Measurements from ENCODE around the gene STRBP.
"Not testable (repeated sequence)": the region's sequence is repeated elsewhere in the genome, so short reads cannot be mapped to it uniquely, and the experiment has no call there.

Gene STRBP

DNA sequence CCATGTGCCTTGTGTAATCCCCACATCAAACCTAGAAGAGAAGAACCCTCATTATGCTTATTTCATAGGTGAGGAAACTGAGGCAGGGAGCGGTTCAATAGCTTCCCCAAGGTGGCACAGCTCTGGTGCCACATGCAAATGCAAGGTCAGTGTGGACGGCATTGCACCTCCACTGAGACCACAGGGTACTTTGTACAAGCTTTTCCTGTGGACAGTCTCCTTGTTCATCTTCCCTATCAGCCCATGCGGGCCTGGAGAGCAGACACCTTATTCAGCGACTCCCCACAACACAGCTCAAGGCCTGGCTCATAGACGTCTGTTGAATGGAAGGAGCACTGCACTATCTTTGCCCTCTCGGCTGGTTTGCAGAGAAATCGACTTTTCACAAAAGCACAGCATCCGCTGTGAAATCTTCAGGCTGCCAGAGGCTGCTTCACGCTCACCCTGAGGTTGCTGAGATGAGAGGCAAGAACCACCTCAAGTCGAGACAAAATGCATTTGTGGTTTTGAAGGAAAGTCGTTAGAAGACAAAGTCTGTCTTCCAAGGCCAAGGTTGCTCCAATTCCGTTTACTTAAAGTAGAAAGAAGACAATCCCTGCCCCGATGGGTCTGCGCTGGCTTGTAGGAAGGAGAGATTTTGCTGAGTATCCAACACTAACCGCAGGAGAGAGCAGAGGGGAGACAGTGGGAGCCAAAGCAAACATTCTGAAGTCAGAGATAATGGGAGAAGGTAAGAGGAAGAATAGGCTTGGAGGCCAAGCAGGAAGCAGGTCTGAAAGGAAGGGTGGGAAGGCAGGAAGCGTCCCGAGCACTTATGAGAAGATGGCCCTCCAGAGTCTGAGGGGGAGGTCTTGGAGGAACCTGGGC, 34.2 kb upstream of the STRBP start:
- peaks cover 2% of the 10 kb centered on the region for H3K4me1 ChIP-seq (ENCODE audit: control insufficient read depth, insufficient read depth, low read length)
- H3K9me3 ChIP-seq (ENCODE audit: control insufficient read depth in 2 of 2, low read length in 2 of 2) = no peaks in the 10 kb centered on the region

DNA sequence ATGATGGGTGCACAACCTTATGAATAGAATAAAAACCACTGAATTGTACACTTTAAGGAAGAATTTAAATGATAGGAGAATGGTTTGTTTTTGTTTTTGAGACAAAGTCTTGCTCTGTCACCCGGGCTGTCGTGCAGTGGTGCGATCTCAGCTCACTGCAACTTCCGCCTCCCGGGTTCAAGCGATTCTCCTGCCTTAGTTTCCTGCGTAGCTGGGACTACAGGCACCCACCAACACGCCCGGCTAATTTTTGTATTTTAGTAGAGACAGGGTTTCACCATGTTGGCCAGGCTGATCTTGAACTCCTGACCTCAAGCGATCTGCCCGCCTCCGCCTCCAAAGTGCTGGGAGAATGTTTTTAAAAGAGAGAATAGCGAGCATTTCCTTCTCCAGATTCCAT, 33.5 kb upstream of the STRBP start:
- not testable (repeated sequence) for H3K27ac ChIP-seq (ENCODE audit: low read length); H3K4me1 ChIP-seq (ENCODE audit: control insufficient read depth, insufficient read depth, low read length); H3K36me3 ChIP-seq (ENCODE audit: control insufficient read depth in 2 of 2, insufficient read depth in 2 of 2, low read length in 2 of 2); H3K4me3 ChIP-seq (ENCODE audit: low read length in 2 of 2); H3K9ac ChIP-seq (ENCODE audit: low read length in 2 of 2); H3K9me3 ChIP-seq (ENCODE audit: control insufficient read depth in 2 of 2, low read length in 2 of 2); H3K27me3 ChIP-seq (ENCODE audit: control insufficient read depth in 1 of 2, insufficient read depth in 2 of 2, low read length in 2 of 2)

More for the DNA sequence above, 34.2 kb upstream of the STRBP start:
- H3K27ac ChIP-seq (ENCODE audit: low read length) = no peak overlapping the region
- no peak overlapping the region for H3K4me3 ChIP-seq (ENCODE audit: low read length in 2 of 2)
- no peaks in the 10 kb centered on the region for H3K27me3 ChIP-seq (ENCODE audit: control insufficient read depth in 1 of 2, insufficient read depth in 2 of 2, low read length in 2 of 2)
- no peaks in the 10 kb centered on the region for H3K36me3 ChIP-seq (ENCODE audit: control insufficient read depth in 2 of 2, insufficient read depth in 2 of 2, low read length in 2 of 2)
- no peak overlapping the region for H3K9ac ChIP-seq (ENCODE audit: low read length in 2 of 2)

GRCh38 chr9:123300554-123300953, 32.2 kb upstream of the STRBP start:
- H3K27me3 ChIP-seq (ENCODE audit: control insufficient read depth in 1 of 2, insufficient read depth in 2 of 2, low read length in 2 of 2) = no peaks in the 10 kb centered on the region
- H3K4me1 ChIP-seq (ENCODE audit: control insufficient read depth, insufficient read depth, low read length) = peaks cover 2% of the 10 kb centered on the region
- no peak overlapping the region for H3K4me3 ChIP-seq (ENCODE audit: low read length in 2 of 2)
- no peak overlapping the region for H3K9ac ChIP-seq (ENCODE audit: low read length in 2 of 2)
- H3K9me3 ChIP-seq (ENCODE audit: control insufficient read depth in 2 of 2, low read length in 2 of 2) = no peaks in the 10 kb centered on the region
- H3K36me3 ChIP-seq (ENCODE audit: control insufficient read depth in 2 of 2, insufficient read depth in 2 of 2, low read length in 2 of 2) = no peaks in the 10 kb centered on the region
- no peak overlapping the region for H3K27ac ChIP-seq (ENCODE audit: low read length)

GRCh38 chr9:123299558-123300126, 31.3 kb upstream of the STRBP start:
- Histone ChIP-seq H3K9ac (ENCODE audit: low read length in 2 of 2) (no peak overlapping the region), H3K9me3 (ENCODE audit: control insufficient read depth in 2 of 2, low read length in 2 of 2) (no peaks in the 10 kb centered on the region), H3K27me3 (ENCODE audit: control insufficient read depth in 1 of 2, insufficient read depth in 2 of 2, low read length in 2 of 2) (no peaks in the 10 kb centered on the region), H3K4me1 (ENCODE audit: control insufficient read depth, insufficient read depth, low read length) (peaks cover 2% of the 10 kb centered on the region), H3K27ac (ENCODE audit: low read length) (no peak overlapping the region), H3K36me3 (ENCODE audit: control insufficient read depth in 2 of 2, insufficient read depth in 2 of 2, low read length in 2 of 2) (no peaks in the 10 kb centered on the region), H3K4me3 (ENCODE audit: low read length in 2 of 2) (no peak overlapping the region)

DNA sequence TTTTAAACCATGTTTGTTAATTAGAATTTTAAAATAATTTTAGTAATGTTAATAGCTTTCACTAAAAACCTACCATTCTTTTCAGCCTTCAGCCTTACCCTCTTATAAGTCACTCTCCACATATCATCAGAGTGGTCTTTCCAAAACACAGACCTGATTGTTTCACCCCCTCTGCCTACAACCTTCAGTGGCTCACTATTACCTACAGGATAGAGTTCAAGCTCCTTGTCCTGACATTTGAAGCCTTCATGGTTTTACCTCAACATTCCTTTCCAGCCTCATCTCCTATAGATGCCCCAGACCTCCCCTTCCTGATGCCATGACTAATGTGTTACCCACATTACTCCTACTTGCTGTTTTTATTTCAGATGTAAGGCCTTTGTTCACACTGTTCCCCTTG, 27.8 kb upstream of the STRBP start:
- Histone ChIP-seq H3K36me3 (ENCODE audit: control insufficient read depth in 2 of 2, insufficient read depth in 2 of 2, low read length in 2 of 2) (no peaks in the 10 kb centered on the region), H3K9me3 (ENCODE audit: control insufficient read depth in 2 of 2, low read length in 2 of 2) (no peaks in the 10 kb centered on the region), H3K4me1 (ENCODE audit: control insufficient read depth, insufficient read depth, low read length) (peaks cover 2% of the 10 kb centered on the region), H3K9ac (ENCODE audit: low read length in 2 of 2) (no peak overlapping the region), H3K4me3 (ENCODE audit: low read length in 2 of 2) (no peak overlapping the region), H3K27ac (ENCODE audit: low read length) (no peak overlapping the region), H3K27me3 (ENCODE audit: control insufficient read depth in 1 of 2, insufficient read depth in 2 of 2, low read length in 2 of 2) (no peaks in the 10 kb centered on the region)

DNA sequence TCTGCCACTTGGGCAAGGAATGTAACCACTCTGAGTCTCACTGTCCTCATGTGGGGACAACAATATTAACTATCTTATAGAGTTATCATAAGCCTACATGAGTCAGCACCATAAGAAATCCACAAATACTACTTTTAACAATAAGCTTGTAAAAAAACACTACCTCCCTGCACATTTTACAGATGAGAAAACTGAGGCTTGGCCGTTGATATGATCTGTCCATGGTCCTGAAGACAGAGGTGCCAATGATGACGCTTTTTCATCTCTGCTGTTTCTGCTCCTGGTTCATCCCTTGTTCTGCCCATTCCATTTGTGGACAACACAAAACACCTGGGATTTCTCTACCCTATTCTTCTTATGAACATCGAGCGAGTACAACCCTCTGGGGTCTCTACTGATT, 23.4 kb upstream of the STRBP start:
- H3K36me3 ChIP-seq (ENCODE audit: control insufficient read depth in 2 of 2, insufficient read depth in 2 of 2, low read length in 2 of 2) = no peaks in the 10 kb centered on the region
- H3K27me3 ChIP-seq (ENCODE audit: control insufficient read depth in 1 of 2, insufficient read depth in 2 of 2, low read length in 2 of 2) = no peaks in the 10 kb centered on the region
- H3K9me3 ChIP-seq (ENCODE audit: control insufficient read depth in 2 of 2, low read length in 2 of 2) = no peaks in the 10 kb centered on the region
- no peak overlapping the region for H3K4me3 ChIP-seq (ENCODE audit: low read length in 2 of 2)
- H3K27ac ChIP-seq (ENCODE audit: low read length) = no peak overlapping the region
- H3K9ac ChIP-seq (ENCODE audit: low read length in 2 of 2) = no peak overlapping the region
- H3K4me1 ChIP-seq (ENCODE audit: control insufficient read depth, insufficient read depth, low read length) = no peaks in the 10 kb centered on the region

GRCh38 chr9:123290764-123291163, 22.4 kb upstream of the STRBP start:
- no peaks in the 10 kb centered on the region for H3K9me3 ChIP-seq (ENCODE audit: control insufficient read depth in 2 of 2, low read length in 2 of 2)
- no peaks in the 10 kb centered on the region for H3K4me1 ChIP-seq (ENCODE audit: control insufficient read depth, insufficient read depth, low read length)
- no peaks in the 10 kb centered on the region for H3K27me3 ChIP-seq (ENCODE audit: control insufficient read depth in 1 of 2, insufficient read depth in 2 of 2, low read length in 2 of 2)
- no peak overlapping the region for H3K27ac ChIP-seq (ENCODE audit: low read length)
- H3K4me3 ChIP-seq (ENCODE audit: low read length in 2 of 2) = no peak overlapping the region
- H3K36me3 ChIP-seq (ENCODE audit: control insufficient read depth in 2 of 2, insufficient read depth in 2 of 2, low read length in 2 of 2) = no peaks in the 10 kb centered on the region
- no peak overlapping the region for H3K9ac ChIP-seq (ENCODE audit: low read length in 2 of 2)

DNA sequence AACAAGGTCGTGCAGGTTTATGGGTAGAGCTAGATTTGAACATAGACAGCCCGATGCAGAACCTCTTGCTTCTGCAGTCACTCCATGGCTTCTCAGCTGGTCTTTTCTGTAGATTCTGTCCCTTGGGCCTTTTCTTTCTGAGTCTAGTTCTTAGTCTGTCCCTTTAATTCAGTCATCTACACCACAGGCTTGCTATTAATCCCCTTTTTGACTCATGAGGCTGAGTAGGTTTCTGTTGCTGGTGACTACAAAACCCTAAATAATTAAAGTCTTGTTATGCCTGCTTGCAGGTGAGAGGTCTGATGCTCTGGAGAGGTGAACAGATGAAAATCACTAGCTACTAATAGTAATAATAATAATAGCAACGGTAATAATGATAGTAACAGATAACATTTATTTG, 19.3 kb upstream of the STRBP start:
- H3K36me3 ChIP-seq (ENCODE audit: control insufficient read depth in 2 of 2, insufficient read depth in 2 of 2, low read length in 2 of 2) = no peaks in the 10 kb centered on the region
- H3K27ac ChIP-seq (ENCODE audit: low read length) = no peak overlapping the region
- no peak overlapping the region for H3K4me3 ChIP-seq (ENCODE audit: low read length in 2 of 2)
- peaks cover 2% of the 10 kb centered on the region for H3K4me1 ChIP-seq (ENCODE audit: control insufficient read depth, insufficient read depth, low read length)
- no peaks in the 10 kb centered on the region for H3K9me3 ChIP-seq (ENCODE audit: control insufficient read depth in 2 of 2, low read length in 2 of 2)
- H3K9ac ChIP-seq (ENCODE audit: low read length in 2 of 2) = no peak overlapping the region
- no peaks in the 10 kb centered on the region for H3K27me3 ChIP-seq (ENCODE audit: control insufficient read depth in 1 of 2, insufficient read depth in 2 of 2, low read length in 2 of 2)

DNA sequence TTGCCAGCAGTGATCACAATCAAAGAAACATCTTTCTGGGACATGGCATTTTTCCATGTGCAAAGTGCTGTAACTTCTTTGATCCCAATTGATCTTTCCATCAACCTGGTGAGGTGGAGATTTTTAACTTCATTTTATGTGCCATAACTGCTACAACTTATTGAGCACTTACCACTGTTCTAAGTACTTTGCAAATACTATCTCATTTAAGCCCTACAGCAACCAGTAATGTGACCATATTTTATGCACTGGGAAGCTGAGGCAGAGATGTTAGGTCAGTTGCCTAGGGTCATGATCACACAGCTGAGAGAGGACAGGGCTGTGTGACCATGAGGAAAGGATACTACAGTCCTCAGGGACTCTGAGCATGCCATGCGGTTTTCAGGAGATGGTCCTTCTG, 17.9 kb upstream of the STRBP start:
- no peaks in the 10 kb centered on the region for H3K27me3 ChIP-seq (ENCODE audit: control insufficient read depth in 1 of 2, insufficient read depth in 2 of 2, low read length in 2 of 2)
- no peaks in the 10 kb centered on the region for H3K9me3 ChIP-seq (ENCODE audit: control insufficient read depth in 2 of 2, low read length in 2 of 2)
- no peak overlapping the region for H3K27ac ChIP-seq (ENCODE audit: low read length)
- H3K4me3 ChIP-seq (ENCODE audit: low read length in 2 of 2) = no peak overlapping the region
- peaks cover 5% of the 10 kb centered on the region for H3K4me1 ChIP-seq (ENCODE audit: control insufficient read depth, insufficient read depth, low read length)
- no peaks in the 10 kb centered on the region for H3K36me3 ChIP-seq (ENCODE audit: control insufficient read depth in 2 of 2, insufficient read depth in 2 of 2, low read length in 2 of 2)
- no peak overlapping the region for H3K9ac ChIP-seq (ENCODE audit: low read length in 2 of 2)

DNA sequence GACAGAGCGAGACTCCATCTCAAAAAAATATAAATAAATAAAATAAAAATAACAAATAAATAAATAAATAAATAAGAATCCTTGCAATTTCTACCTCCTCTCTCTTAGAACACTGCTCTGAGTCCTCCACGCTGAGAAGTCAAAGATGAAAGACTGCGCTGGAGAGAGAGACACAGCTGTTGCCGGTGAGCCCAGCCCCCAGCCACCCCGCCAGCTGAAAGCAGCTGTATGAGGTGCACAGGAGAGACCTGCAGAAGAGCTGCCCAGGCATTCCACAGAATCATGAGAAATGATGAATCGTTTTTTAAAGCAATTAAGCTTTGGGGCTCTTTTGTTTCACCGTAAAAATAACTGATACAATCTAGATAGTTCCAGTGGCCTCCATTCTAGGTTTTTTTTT, 16.3 kb upstream of the STRBP start:
- Histone ChIP-seq H3K4me1 (ENCODE audit: control insufficient read depth, insufficient read depth, low read length) (peaks cover 5% of the 10 kb centered on the region), H3K4me3 (ENCODE audit: low read length in 2 of 2) (no peak overlapping the region), H3K9me3 (ENCODE audit: control insufficient read depth in 2 of 2, low read length in 2 of 2) (no peaks in the 10 kb centered on the region), H3K36me3 (ENCODE audit: control insufficient read depth in 2 of 2, insufficient read depth in 2 of 2, low read length in 2 of 2) (no peaks in the 10 kb centered on the region), H3K27me3 (ENCODE audit: control insufficient read depth in 1 of 2, insufficient read depth in 2 of 2, low read length in 2 of 2) (no peaks in the 10 kb centered on the region), H3K27ac (ENCODE audit: low read length) (no peak overlapping the region), H3K9ac (ENCODE audit: low read length in 2 of 2) (no peak overlapping the region)

DNA sequence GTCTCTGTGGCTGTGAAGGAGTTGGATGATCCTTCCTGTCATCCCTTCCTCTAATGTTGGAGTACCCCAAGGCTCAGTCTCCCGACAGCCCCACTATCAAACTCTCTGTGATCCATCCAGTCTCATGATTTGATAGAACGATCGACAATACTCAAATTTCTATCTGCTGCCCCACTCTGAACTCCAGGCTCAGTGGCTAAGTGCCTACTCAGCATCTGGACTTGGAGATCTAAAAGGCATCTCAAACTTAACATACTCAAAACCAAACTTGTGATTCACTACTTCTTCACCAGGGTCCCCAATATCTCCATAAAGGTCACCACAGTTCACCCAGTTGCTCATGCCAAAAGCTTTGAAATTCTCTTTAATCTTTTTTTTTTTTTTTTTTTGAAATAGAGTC, 15.1 kb upstream of the STRBP start:
- Histone ChIP-seq H3K9ac (ENCODE audit: low read length in 2 of 2) (no peak overlapping the region), H3K27ac (ENCODE audit: low read length) (no peak overlapping the region), H3K36me3 (ENCODE audit: control insufficient read depth in 2 of 2, insufficient read depth in 2 of 2, low read length in 2 of 2) (no peaks in the 10 kb centered on the region), H3K4me1 (ENCODE audit: control insufficient read depth, insufficient read depth, low read length) (peaks cover 5% of the 10 kb centered on the region), H3K4me3 (ENCODE audit: low read length in 2 of 2) (no peak overlapping the region), H3K27me3 (ENCODE audit: control insufficient read depth in 1 of 2, insufficient read depth in 2 of 2, low read length in 2 of 2) (no peaks in the 10 kb centered on the region), H3K9me3 (ENCODE audit: control insufficient read depth in 2 of 2, low read length in 2 of 2) (no peaks in the 10 kb centered on the region)
